Smooth muscle cell (in vitro differentiated cells): ENCODE data around the gene DNAI2. TPM values are rescaled to one million over a fixed set of nuclear protein-coding genes. Genes with fewer than 3 reads are reported as not detected.

Experiments used
- DNase-seq: peaks from one replicate; lab custom pipeline; 2025; ENCODE audit not compliant: unreplicated experiment; lab: John Stamatoyannopoulos, UW
- H2AFZ ChIP-seq: fragments of 200-600 bp; sonication (generic); 2 replicates; pipeline ENCODE4 v1.6.0; 2016; ENCODE audit warnings: antibody characterized with exemption, low read depth, mild to moderate bottlenecking
- H3F3A ChIP-seq: fragments of 200-600 bp; sonication (generic); 2 replicates; pipeline ENCODE4 v1.6.0; 2017; ENCODE audit warnings: antibody characterized with exemption, low read depth
- H3K27ac ChIP-seq: fragments of 200-600 bp; sonication (generic); 2 replicates; pipeline ENCODE4 v1.5.1; 2016; ENCODE audit warnings: low read depth, mild to moderate bottlenecking
- H3K27me3 ChIP-seq: fragments of 200-600 bp; sonication (generic); 2 replicates; pipeline ENCODE4 v1.6.1; 2016; ENCODE audit warnings: low read depth, mild to moderate bottlenecking
- H3K36me3 ChIP-seq: fragments of 200-600 bp; sonication (generic); 2 replicates; pipeline ENCODE4 v1.5.1; 2016; ENCODE audit warnings: low read depth
- H3K4me1 ChIP-seq: fragments of 200-600 bp; sonication (generic); 2 replicates; pipeline ENCODE4 v1.5.1; 2016; ENCODE audit warnings: low read depth
- H3K4me2 ChIP-seq: fragments of 200-600 bp; sonication (generic); 2 replicates; pipeline ENCODE4 v1.6.0; 2016; ENCODE audit warnings: mild to moderate bottlenecking
- H3K4me3 ChIP-seq: fragments of 200-600 bp; sonication (generic); 2 replicates; pipeline ENCODE4 v1.5.1; 2016; ENCODE audit warnings: mild to moderate bottlenecking
- H3K79me2 ChIP-seq: fragments of 200-600 bp; sonication (generic); 2 replicates; pipeline ENCODE4 v1.6.0; 2016; ENCODE audit warnings: low read depth, mild to moderate bottlenecking
- H3K9ac ChIP-seq: fragments of 200-600 bp; sonication (generic); 2 replicates; pipeline ENCODE4 v1.6.0; 2016; ENCODE audit warnings: low read depth
- H3K9me3 ChIP-seq: fragments of 200-600 bp; sonication (generic); replicated peaks from 2 replicates; pipeline ENCODE4 v1.5.1; 2016; ENCODE audit warnings: low read depth
- H4K20me1 ChIP-seq: fragments of 200-600 bp; sonication (generic); 2 replicates; pipeline ENCODE4 v1.6.0; 2016; ENCODE audit warnings: low read depth
- WGBS: methylation state at CpG from one replicate; pipeline ENCODE4 v1.1.7; 2016; ENCODE audit warnings: low lambda C conversion rate; 5-methylcytosine and 5-hydroxymethylcytosine counted together
- polyA plus RNA-seq: library from polyadenylated mRNA; unstranded; fragments of >200 nt; fragmentation: Nextera tagmentation; extraction: Ambion mirVana; gene quantifications from 2 replicates; pipeline ENCODE4 v1.2.1, GENCODE V29; 2016
- total RNA-seq: library from RNA; depleted of rRNA; stranded (reverse); fragments of >200 nt; gene quantifications from 2 replicates; pipeline ENCODE4 v1.2.3, GENCODE V29; 2014
- TF ChIP-seq, protein P1 (sequence below): fragments of 200-600 bp; sonication (generic); IDR thresholded peaks from 2 replicates; pipeline ENCODE4 v1.5.1; 2017; ENCODE audit warnings: borderline replicate concordance, mild to moderate bottlenecking, antibody characterized with exemption; ENCODE audit not compliant: insufficient read depth, poor library complexity, severe bottlenecking

Gene DNAI2
- total and polyA plus RNA-seq, 2 experiments from 2014 or later = not detected

DNA sequence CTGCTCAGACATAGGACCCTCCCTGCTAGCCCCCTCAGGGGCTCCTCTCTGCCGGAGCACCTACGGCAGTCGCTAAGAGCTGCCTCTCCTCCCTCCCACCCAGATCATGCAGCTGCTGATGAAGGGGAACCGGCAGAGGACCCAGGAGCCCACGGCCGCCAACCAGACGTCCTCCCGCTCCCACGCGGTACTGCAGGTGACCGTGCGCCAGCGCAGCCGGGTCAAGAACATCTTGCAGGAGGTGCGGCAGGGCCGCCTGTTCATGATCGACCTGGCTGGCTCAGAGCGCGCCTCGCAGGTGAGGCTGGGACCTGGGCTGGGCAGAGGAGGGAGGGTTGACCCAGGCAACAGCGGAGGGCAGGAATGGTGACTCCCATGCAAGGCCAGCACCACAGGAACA is 70.6 kb downstream of the DNAI2 start:
- Histone ChIP-seq H3K79me2 (no peaks in the 10 kb centered on the region), H3K9ac (no peak overlapping the region), H3K27me3 (peaks cover 27% of the 10 kb centered on the region), H3K4me1 (no peaks in the 10 kb centered on the region), H3K27ac (no peak overlapping the region), H3F3A (no peaks in the 10 kb centered on the region), H3K9me3 (no peaks in the 10 kb centered on the region), H4K20me1 (no peaks in the 10 kb centered on the region), H3K36me3 (no peaks in the 10 kb centered on the region), H2AFZ (no peak overlapping the region), H3K4me3 (no peak overlapping the region), H3K4me2 (no peak overlapping the region)
- no peak for DNase-seq
- TF ChIP-seq, protein P1, sequence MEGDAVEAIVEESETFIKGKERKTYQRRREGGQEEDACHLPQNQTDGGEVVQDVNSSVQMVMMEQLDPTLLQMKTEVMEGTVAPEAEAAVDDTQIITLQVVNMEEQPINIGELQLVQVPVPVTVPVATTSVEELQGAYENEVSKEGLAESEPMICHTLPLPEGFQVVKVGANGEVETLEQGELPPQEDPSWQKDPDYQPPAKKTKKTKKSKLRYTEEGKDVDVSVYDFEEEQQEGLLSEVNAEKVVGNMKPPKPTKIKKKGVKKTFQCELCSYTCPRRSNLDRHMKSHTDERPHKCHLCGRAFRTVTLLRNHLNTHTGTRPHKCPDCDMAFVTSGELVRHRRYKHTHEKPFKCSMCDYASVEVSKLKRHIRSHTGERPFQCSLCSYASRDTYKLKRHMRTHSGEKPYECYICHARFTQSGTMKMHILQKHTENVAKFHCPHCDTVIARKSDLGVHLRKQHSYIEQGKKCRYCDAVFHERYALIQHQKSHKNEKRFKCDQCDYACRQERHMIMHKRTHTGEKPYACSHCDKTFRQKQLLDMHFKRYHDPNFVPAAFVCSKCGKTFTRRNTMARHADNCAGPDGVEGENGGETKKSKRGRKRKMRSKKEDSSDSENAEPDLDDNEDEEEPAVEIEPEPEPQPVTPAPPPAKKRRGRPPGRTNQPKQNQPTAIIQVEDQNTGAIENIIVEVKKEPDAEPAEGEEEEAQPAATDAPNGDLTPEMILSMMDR = no peak
- WGBS = 92% methylated on average over 21 of the region's 21 CpGs

DNA sequence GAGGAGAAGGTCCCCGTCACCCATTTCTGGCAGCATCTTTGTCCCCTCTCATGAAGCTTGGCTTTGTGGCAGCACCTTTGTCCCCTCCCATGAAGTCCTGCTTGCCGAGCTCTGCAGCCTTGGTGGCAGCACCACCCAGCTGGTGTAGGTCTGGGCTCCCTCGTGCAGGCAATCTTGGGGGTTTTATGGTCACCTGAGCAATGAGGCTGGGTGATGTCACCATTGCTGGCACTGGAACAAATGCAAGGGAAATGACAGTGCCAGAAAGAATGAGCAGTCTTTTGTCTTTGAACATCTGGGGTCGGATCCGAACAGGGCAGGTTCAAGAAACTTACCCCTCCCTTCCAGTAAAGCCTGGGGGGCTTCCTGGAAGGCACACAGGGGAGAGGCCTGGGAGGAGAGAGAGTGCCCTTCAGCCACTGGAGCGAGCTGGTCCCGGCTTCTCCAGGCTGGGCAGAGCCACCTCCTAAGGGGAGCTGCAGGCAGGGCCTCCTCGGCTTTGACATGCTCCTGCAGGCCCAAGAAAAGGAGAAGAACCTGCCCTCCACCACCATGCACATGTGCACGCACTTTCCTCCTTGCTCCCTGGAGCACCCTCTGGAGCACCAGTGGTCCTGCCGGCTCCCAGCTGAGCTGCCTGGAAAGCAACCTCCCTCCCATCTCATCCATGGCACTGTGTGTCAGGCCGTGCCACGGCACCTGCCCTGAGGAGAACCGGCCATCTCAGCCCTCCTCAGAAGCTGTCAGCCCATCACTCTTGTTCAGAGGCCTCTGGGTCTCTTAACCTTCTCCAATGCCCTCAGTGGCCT is 71.6 kb downstream of the DNAI2 start:
- TF ChIP-seq, protein P1 = no peak
- Histone ChIP-seq H3K27me3 (peaks cover 34% of the 10 kb centered on the region), H3K9ac (no peak overlapping the region), H3K9me3 (no peaks in the 10 kb centered on the region), H2AFZ (no peak overlapping the region), H3K4me3 (no peak overlapping the region), H4K20me1 (no peaks in the 10 kb centered on the region), H3K27ac (no peak overlapping the region), H3F3A (no peaks in the 10 kb centered on the region), H3K79me2 (no peaks in the 10 kb centered on the region), H3K4me1 (no peaks in the 10 kb centered on the region), H3K36me3 (no peaks in the 10 kb centered on the region), H3K4me2 (no peak overlapping the region)
- 86% methylated on average over 13 of the region's 13 CpGs for WGBS
- no peak for DNase-seq

DNA sequence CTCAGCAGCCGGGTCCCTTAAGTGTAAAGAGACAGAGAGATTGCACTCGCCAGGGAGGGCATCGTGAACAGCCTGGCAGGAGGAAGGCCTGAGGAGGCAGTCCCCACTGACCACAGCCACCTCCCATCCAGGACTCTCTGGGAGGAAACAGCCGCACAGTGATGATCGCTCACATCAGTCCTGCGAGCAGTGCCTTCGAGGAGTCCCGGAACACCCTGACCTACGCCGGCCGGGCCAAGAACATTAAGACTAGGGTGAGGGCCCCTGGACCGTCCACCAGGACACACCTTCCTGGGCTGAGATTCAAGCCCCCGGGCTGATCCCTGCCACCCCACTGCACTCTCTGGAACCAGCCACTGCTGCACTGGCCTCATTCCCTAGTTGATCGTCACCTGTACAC is 73.6 kb downstream of the DNAI2 start:
- no peaks in the 10 kb centered on the region for H3K36me3 ChIP-seq
- TF ChIP-seq, protein P1 = no peak
- peaks cover 54% of the 10 kb centered on the region for H3K27me3 ChIP-seq
- DNase-seq = no peak
- H2AFZ ChIP-seq = no peak overlapping the region
- H3K4me1 ChIP-seq = no peaks in the 10 kb centered on the region
- no peaks in the 10 kb centered on the region for H3K9me3 ChIP-seq
- no peak overlapping the region for H3K27ac ChIP-seq
- no peaks in the 10 kb centered on the region for H3K79me2 ChIP-seq
- H3K4me2 ChIP-seq = no peak overlapping the region
- H3K4me3 ChIP-seq = no peak overlapping the region
- no peaks in the 10 kb centered on the region for H3F3A ChIP-seq
- no peaks in the 10 kb centered on the region for H4K20me1 ChIP-seq
- no peak overlapping the region for H3K9ac ChIP-seq
- WGBS = 96% methylated on average over 14 of the region's 14 CpGs

DNA sequence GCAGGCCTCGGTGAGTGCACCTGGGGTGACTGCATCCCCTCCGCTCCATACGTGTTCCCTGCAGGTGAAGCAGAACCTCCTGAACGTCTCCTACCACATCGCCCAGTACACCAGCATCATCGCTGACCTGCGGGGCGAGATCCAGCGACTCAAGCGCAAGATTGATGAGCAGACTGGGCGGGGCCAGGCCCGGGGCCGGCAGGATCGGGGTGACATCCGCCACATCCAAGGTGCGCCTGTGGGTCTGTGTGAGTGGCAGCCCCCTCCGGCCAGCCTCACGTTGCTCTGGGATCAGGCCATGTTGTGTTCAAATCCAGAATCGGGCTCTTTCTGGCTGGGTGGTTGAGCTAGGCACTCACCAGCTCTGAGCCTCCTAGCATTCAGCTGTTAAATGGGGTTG is 75.1 kb downstream of the DNAI2 start:
- Histone ChIP-seq H3F3A (no peaks in the 10 kb centered on the region), H3K4me2 (no peak overlapping the region), H3K79me2 (no peaks in the 10 kb centered on the region), H3K36me3 (no peaks in the 10 kb centered on the region), H3K9me3 (no peaks in the 10 kb centered on the region), H4K20me1 (no peaks in the 10 kb centered on the region), H3K27ac (no peak overlapping the region), H3K9ac (no peak overlapping the region), H3K4me3 (no peak overlapping the region), H3K27me3 (peaks cover 68% of the 10 kb centered on the region), H2AFZ (no peak overlapping the region), H3K4me1 (no peaks in the 10 kb centered on the region)
- WGBS = 84% methylated on average over 18 of the region's 19 CpGs
- no peak for DNase-seq
- TF ChIP-seq, protein P1 = no peak
